ENCODE measurements around the gene ZNF497. TPM values are rescaled to one million over a fixed set of nuclear protein-coding genes. Genes with fewer than 3 reads are reported as not detected.

Gene ZNF497
- total and polyA plus RNA-seq, 9 of the 15 experiments (the other 6 are each of a cell fraction or from before 2014, with no cell fraction given) = 0.06 to 0.98 (median 0.44) TPM; not detected in 1

- TF ChIP-seq RB1 (IDR thresholded peaks at IDR 0.05; ENCODE audit: low read depth) = peak; percentile 77; the same call in 1 of the 2 replicates
- no peak for TF ChIP-seq TRIM24 (IDR thresholded peaks at IDR 0.05)
- TF ChIP-seq ERF (CRISPR knock-in tag; IDR thresholded peaks at IDR 0.05) = peak; percentile 57
- peak; percentile 62; the same call in 1 of the 2 replicates for TF ChIP-seq NKRF (IDR thresholded peaks at IDR 0.05; ENCODE audit: borderline replicate concordance)
- no peak for TF ChIP-seq ZNF639 (CRISPR knock-in tag; conservative IDR thresholded peaks at IDR 0.05 in 1 of 2, IDR thresholded peaks at IDR 0.05 in 1 of 2)
- no peak; the same call in 1 of the 2 replicates for TF ChIP-seq ZBTB17 (CRISPR knock-in tag; IDR thresholded peaks at IDR 0.05)
- peak; percentile 59; the same call in 1 of the 2 replicates for TF ChIP-seq PML (IDR thresholded peaks at IDR 0.05; ENCODE audit: low read length)
- no peak for TF ChIP-seq HNRNPH1 (optimal IDR thresholded peaks at IDR 0.05; ENCODE audit: low read depth, low read length)
- no peak for TF ChIP-seq PHTF2 (CRISPR knock-in tag; IDR thresholded peaks at IDR 0.05)
- TF ChIP-seq, protein P1, sequence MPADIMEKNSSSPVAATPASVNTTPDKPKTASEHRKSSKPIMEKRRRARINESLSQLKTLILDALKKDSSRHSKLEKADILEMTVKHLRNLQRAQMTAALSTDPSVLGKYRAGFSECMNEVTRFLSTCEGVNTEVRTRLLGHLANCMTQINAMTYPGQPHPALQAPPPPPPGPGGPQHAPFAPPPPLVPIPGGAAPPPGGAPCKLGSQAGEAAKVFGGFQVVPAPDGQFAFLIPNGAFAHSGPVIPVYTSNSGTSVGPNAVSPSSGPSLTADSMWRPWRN (IDR thresholded peaks at IDR 0.05; ENCODE audit: low read depth) = no peak
- TF ChIP-seq RBM14 (IDR thresholded peaks at IDR 0.05; ENCODE audit: borderline replicate concordance, insufficient read depth, low read depth, low read length) = no peak
- TF ChIP-seq CC2D1A (IDR thresholded peaks at IDR 0.05) = no peak
- TF ChIP-seq RHOXF2B (CRISPR knock-in tag; conservative IDR thresholded peaks at IDR 0.05) = no peak
- no peak for TF ChIP-seq BRD4 (IDR thresholded peaks at IDR 0.05)
- TF ChIP-seq PBX2 (CRISPR knock-in tag; IDR thresholded peaks at IDR 0.05; ENCODE audit: low read depth) = no peak
- no peak for TF ChIP-seq PBX2 (tag; conservative IDR thresholded peaks at IDR 0.05; ENCODE audit: low read depth)
- TF ChIP-seq MEIS2 (IDR thresholded peaks at IDR 0.05; ENCODE audit: partially characterized antibody) = peak; percentile 61
- no peak for TF ChIP-seq ZNF436 (CRISPR knock-in tag; IDR thresholded peaks at IDR 0.05)
- peak; percentile 46; the same call in 1 of the 2 replicates for TF ChIP-seq TAF7 (tag; IDR thresholded peaks at IDR 0.05)
These were observed 38.6 kb upstream of the ZNF497 start (continued) for GRCh38 chr19:58400916-58401839.

Measured in K562 (cell line).